Amniotic stem cell (primary cell): ENCODE results near the gene WWOX.

Experiments
- DNase-seq: peaks from one replicate; lab custom pipeline; 2025; lab: John Stamatoyannopoulos, UW

The WWOX gene

DNA sequence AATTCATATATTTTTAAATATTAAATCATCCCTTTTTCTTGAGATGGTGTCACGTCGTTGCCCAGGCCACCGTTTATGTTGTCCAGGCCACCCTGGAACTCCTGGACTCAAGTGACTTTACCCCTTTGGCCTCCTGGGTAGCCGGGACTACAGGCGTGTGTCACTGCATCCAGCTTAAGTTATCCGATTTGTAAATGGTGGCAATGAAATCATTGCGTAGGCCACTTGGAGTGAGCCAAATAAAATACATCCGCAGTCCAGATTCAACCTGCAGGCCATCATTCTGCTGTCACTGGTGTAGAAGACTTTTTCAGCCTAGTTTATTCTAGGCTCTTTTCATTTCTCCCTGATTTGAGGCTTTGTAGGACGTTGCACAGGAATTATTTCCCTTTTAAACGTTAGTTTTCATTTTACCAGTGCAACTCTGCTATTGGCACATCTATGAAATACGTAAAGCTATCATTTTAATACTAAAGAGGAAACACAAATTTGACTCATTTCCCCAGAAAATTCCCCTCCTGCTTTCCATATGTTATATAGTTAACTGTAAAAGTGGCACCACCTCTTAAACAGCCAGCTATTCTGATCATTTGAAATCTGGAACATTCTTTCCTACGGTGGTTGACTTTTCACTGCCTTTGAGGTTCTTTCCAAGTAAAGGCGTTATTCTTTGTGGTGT, 1051.3 kb downstream of the WWOX start:
- DNase-seq = no peak

DNA sequence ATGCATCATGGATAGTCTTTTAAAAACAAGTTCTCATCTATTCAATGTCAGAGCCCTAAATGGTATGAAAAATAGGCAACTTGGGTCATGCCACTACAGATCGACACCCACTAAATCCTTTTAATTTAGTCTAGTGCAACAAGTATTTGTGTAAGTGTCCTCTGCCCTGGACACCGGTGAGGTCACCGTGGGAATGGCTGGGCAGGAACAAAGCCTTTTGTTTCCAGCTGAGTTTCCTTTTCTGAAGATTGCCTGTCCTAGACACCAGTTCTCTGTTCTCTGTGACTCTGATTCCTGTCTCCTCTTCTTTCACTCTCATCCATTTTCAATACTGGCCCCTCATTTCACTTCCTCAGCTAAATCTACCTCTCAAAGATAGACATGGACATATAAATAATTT, 1054.6 kb downstream of the WWOX start:
- no peak for DNase-seq

- no peak for DNase-seq
Observed at GRCh38 chr16:79155471-79155870, 1056.0 kb downstream of the WWOX start.

DNA sequence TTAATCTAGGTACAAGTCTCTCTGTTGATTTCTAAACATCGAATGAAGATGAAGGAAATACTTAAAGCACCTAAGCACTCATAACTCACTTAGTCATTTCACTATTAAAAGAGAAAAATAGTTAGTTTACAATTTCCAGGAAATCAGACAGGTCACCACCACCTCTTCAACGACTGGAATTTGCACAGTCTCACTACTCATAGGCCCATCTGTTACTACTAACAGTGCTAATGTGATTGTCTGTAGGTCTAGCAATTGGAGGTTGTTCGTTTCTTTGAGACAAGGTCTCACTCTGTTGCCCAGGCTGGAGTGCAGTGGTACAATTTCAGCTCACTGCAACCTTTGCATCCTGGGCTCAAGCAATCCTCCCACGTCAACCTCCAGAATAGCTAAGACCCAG, 1056.5 kb downstream of the WWOX start:
- no peak for DNase-seq

DNA sequence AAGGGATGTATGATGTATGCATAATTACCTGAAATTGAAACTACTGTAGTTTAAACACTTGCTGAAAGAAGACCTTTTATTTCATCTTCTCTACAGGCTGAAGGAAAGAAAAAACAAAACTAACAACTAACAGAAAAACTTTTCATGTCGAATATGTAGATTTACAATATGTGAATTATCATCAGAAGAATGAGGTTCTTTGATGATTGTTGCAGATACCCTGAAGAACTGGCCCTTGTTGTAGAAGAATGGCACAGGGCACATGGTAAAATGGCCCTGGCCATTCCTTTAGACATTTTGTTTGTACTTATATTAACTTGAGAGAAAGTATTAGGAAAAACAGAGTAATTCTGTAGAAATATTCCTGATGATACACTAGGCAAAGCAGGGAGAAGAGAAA, 1057.3 kb downstream of the WWOX start:
- no peak for DNase-seq

DNA sequence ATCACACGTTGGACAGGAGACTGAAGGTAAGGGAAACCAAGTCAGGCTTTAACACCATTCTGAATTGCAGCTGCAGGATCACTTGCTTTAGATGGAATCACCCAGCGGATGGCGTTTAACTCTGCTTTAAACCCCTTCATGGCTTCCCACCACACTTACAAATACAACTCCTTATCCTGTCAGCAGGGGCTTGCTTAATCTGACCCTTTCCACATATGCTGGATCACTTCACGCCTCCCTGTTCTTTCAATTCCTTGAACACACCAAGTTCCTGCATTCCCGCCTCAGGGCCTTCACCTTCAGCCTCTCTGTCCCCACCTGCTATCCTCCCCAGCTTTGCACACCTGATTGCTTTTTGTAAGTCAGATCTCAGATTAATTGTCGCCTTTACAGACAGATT, 1058.9 kb downstream of the WWOX start:
- DNase-seq = no peak

DNA sequence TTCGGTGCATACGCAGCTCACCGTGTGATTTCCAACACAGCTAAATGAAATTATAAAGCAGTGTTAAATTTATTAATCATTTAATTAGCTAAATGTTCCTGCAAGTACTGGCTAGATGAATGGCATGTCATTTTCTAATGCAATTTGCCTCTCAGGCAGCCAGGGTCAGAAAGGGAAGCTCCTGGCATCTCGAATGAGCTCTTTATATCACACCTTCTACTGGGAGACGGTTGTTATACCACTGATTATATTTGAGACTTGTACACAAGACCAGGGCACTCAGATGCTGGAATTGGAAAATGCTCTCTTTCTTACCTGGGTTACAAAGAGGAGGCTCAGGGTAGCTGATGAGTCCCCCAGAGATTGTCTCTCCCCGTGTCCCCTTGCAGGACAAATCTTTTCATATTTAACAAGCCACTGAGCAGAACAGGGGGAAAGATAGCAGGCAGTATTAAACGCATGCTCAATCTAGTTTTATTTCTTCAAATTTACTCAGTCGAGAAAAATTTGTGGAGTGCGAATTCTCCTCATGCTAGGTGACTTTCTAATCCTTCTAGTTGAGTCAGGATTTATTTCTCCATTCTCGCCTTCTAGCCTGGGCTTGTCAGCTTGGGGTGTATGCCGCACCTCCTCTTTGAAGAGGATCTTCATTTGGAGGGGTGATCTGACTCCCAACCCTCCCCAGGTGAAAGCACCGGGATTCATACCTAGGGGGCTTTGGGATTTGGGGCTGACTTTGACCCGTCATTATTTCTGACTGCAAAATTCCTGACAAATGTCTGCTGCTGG, 1060.0 kb downstream of the WWOX start:
- DNase-seq = no peak

GRCh38 chr16:79162977-79163376, 1063.5 kb downstream of the WWOX start:
- DNase-seq = no peak

DNA sequence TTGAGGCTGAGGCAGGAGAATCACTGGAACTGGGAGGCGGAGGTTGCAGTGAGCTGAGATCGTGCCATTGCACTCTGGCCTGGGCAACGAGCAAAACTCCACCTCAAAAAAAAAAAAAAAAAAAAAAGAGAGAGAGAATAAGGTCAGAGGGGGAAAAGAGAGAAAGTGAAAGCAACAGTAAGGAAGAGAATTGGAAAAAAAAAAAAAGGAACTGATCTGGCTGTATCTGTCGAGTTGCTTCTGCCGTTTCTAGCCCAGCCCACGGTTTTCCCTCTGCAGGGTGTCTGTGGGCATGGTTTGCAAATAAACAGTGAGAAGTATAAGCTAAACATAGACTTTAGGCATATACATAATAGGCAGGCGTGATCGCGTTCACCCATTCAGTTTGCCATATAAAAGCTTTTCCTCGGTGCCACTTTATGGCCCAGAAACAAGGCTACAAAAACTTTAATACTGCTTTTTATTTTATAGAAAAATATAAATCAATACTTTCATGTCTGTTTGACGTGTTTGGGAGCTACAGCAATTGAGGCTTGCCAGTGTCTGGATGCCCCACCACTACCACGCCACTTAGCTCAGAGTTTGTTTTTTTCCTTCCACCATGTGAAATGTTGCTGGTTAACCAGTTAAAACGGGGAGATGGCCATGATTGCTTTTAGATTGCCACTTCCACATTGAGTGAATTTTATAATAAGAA, 1064.4 kb downstream of the WWOX start:
- no peak for DNase-seq

DNA sequence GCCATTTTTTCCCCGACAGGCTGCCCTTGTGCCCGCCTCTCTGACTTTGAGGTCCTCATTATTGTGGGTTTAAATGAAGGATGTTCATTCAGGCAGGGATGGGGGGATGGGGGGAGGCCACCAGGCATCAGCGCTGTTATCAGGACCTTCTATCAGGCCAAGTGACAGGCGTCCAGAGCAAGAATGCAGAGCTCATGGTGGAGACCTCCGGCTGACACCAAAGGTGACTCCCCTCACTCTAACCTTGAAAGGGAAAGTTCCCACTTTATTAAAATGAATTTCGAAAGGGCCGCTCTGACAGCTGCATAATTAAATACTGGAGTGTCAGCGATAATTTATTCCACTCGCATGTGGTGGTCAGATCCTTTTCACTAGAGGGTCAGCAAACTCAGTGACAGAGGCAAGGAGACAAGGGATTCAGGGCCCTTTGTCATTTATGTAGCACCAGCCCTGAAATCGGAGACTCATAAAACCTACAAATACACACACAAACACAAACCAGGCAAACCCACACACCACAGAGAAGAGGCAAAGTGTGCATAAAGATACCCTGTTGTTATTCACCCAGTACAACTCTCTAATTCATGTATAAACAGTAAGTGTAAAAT, 1065.0 kb downstream of the WWOX start:
- no peak for DNase-seq

DNA sequence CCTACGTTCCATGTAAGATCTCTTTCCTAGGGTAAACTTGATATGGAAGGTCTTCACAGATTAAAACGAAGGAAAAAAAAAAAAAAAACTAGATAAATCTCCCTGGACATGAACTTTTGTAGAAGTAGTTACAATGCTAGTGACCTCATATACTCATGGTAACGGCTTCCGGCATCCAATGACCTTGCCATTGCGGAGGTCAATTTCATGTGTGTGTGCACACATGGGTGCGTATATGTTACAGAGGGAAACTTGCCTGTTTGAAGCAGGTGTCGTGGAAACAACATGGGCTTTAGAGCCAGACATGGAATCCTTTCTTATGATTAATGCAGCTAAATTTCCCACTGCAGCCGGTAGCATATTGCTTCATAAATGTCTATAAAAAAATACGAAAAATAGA, 1065.6 kb downstream of the WWOX start:
- DNase-seq = no peak

DNA sequence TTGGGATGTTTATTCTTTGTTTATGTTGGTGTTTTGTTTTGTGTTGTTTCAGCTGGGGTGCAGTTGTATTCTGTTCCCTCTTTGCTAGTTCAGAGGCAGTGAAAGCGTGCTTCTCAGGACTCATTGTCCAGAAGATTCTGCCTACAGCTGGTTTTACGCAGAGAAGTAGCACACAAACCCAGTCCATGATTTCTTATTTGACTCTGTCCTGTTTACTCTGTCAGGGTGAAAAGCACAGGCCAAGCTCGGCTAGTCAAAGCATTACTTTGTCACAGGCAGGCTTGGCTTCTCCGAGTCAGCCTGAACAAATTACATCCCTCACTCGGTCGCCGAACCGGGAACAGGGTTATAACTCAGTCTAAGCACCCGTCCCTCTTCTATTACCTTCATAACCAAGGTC, 1066.1 kb downstream of the WWOX start:
- no peak for DNase-seq

- no peak for DNase-seq
Observed at GRCh38 chr16:79167893-79168292, 1068.4 kb downstream of the WWOX start.

DNA sequence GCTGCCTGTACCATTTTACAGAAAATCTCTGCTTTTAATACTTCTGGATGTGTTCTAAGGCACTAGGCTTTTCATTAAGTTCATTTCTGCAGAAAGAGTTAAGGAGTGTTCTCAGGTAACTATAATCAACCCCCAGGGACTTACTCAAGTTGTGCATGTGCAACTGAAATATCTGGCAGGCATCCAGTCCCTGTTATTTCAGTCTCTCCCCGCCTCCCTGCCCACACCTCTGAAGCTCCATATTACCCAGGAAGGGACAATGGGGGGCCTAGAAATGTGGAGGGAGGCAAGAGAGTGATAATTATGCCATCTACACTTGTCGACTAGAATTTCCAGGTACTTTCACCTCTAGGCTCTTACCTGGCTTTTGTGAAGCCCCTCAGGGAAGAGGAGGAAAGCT, 1068.9 kb downstream of the WWOX start:
- no peak for DNase-seq

GRCh38 chr16:79169239-79169638, 1069.8 kb downstream of the WWOX start:
- DNase-seq = no peak

GRCh38 chr16:79170555-79171246, 1071.2 kb downstream of the WWOX start:
- DNase-seq = no peak

GRCh38 chr16:79171504-79171903, 1072.0 kb downstream of the WWOX start:
- no peak for DNase-seq

GRCh38 chr16:79171931-79172705, 1072.7 kb downstream of the WWOX start:
- DNase-seq = no peak

- DNase-seq = no peak
Observed at GRCh38 chr16:79172976-79173500, 1073.6 kb downstream of the WWOX start.

GRCh38 chr16:79173919-79174318, 1074.5 kb downstream of the WWOX start:
- no peak for DNase-seq
